A673 (cell line): ENCODE results near the gene MYH3. TPM values are rescaled to one million over a fixed set of nuclear protein-coding genes. Genes with fewer than 3 reads are reported as not detected.

Experiments
- BruUV-seq: library from RNA; stranded (reverse); fragments of 400-500 nt; replicated peaks from 2 replicates; lab custom pipeline; 2021; lab: Mats Ljungman, UMichigan
- CTCF ChIA-PET: fragments of 300-600 bp; sonication (Branson Sonifier 250); formaldehyde crosslinking; loops from one replicate; lab custom pipeline; 2022; ENCODE audit warnings: antibody characterized with exemption; lab: Charles Lee
- POLR2A ChIA-PET: fragments of 300-600 bp; sonication (Branson Sonifier 250); formaldehyde crosslinking; loops from one replicate; lab custom pipeline; 2022; ENCODE audit warnings: antibody characterized with exemption; ENCODE audit not compliant: low non-redundant PET; lab: Charles Lee
- DNase-seq: peaks from one replicate; pipeline ENCODE4 v3.0.0-alpha.2; 2015; ENCODE audit warnings: low spot score
- H3K27ac ChIP-seq: fragments of 200-600 bp; sonication (generic); 2 replicates; pipeline ENCODE4 v1.5.1; 2016; ENCODE audit warnings: mixed run types, low read depth, mild to moderate bottlenecking, mixed read lengths, antibody characterized with exemption, low read length; ENCODE audit not compliant: poor library complexity, severe bottlenecking
- H3K27me3 ChIP-seq: fragments of 200-600 bp; sonication (generic); replicated peaks from 2 replicates; pipeline ENCODE4 v1.6.1; 2017; ENCODE audit warnings: mixed run types, low read depth, mild to moderate bottlenecking, mixed read lengths, antibody characterized with exemption, low read length; ENCODE audit not compliant: insufficient read depth, poor library complexity
- H3K36me3 ChIP-seq: fragments of 200-600 bp; sonication (generic); 2 replicates; pipeline ENCODE4 v1.6.1; 2016; ENCODE audit warnings: mixed run types, mild to moderate bottlenecking, mixed read lengths, antibody characterized with exemption, low read length; ENCODE audit not compliant: insufficient read depth, poor library complexity, severe bottlenecking
- H3K4me1 ChIP-seq: fragments of 200-600 bp; sonication (generic); 2 replicates; pipeline ENCODE4 v1.6.1; 2017; ENCODE audit warnings: mixed run types, mild to moderate bottlenecking, mixed read lengths, antibody characterized with exemption, low read length; ENCODE audit not compliant: insufficient read depth, poor library complexity, severe bottlenecking
- H3K4me3 ChIP-seq: fragments of 200-600 bp; sonication (generic); 2 replicates; pipeline ENCODE4 v1.5.1; 2016; ENCODE audit warnings: low read depth, mixed run types, mild to moderate bottlenecking, mixed read lengths, low read length; ENCODE audit not compliant: poor library complexity, severe bottlenecking
- H3K9me3 ChIP-seq: fragments of 200-600 bp; sonication (generic); 2 replicates; pipeline ENCODE4 v1.6.1; 2016; ENCODE audit warnings: mixed run types, low read depth, mild to moderate bottlenecking, mixed read lengths, antibody characterized with exemption, low read length; ENCODE audit not compliant: poor library complexity, severe bottlenecking
- EZH2 ChIP-seq: fragments of 200-600 bp; sonication (generic); IDR thresholded peaks from 2 replicates; pipeline ENCODE4 v1.6.1; 2017; ENCODE audit warnings: borderline replicate concordance, low read depth, mild to moderate bottlenecking, mixed read lengths, antibody characterized with exemption, low read length; ENCODE audit not compliant: poor library complexity, severe bottlenecking
- intact Hi-C: fragments of 100-400 bp; cut with micrococcal nuclease; formaldehyde crosslinking; loops from one replicate; pipeline ENCODE4 v1.10.0; 2022; ENCODE audit not compliant: unreplicated experiment
- total RNA-seq: library from RNA; stranded (reverse); gene quantifications from 2 replicates; pipeline ENCODE4 v1.2.3, GENCODE V29; 2021
- TF ChIP-seq, protein P1 (sequence below): fragments of 300-800, 200-600 bp; sonication (generic); conservative IDR thresholded peaks from 2 replicates; pipeline ENCODE4 v1.5.1; 2017; ENCODE audit warnings: low read depth, mild to moderate bottlenecking, antibody characterized with exemption, low read length, moderate library complexity, mixed read lengths

MYH3 gene
- total RNA-seq, 1 experiment from 2014 or later: 3.2 TPM

GRCh38 chr17:10661437-10661836 lies 4.3 kb upstream of the MYH3 start:
- H3K36me3 ChIP-seq: no peaks in the 10 kb centered on the region
- H3K27me3 ChIP-seq: no peaks in the 10 kb centered on the region
- H3K27ac ChIP-seq: no peak overlapping the region
- ChIA-PET CTCF (no interaction called here), POLR2A (no interaction called here)
- H3K4me3 ChIP-seq: no peak overlapping the region
- no peak for DNase-seq
- no peaks in the 10 kb centered on the region for H3K9me3 ChIP-seq
- intact Hi-C loops: no loop called here
- no peaks in the 10 kb centered on the region for H3K4me1 ChIP-seq
- no TSS peak for BruUV-seq
- TF ChIP-seq EZH2: no peak
- TF ChIP-seq, protein P1, sequence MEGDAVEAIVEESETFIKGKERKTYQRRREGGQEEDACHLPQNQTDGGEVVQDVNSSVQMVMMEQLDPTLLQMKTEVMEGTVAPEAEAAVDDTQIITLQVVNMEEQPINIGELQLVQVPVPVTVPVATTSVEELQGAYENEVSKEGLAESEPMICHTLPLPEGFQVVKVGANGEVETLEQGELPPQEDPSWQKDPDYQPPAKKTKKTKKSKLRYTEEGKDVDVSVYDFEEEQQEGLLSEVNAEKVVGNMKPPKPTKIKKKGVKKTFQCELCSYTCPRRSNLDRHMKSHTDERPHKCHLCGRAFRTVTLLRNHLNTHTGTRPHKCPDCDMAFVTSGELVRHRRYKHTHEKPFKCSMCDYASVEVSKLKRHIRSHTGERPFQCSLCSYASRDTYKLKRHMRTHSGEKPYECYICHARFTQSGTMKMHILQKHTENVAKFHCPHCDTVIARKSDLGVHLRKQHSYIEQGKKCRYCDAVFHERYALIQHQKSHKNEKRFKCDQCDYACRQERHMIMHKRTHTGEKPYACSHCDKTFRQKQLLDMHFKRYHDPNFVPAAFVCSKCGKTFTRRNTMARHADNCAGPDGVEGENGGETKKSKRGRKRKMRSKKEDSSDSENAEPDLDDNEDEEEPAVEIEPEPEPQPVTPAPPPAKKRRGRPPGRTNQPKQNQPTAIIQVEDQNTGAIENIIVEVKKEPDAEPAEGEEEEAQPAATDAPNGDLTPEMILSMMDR: no peak

GRCh38 chr17:10657879-10658278 lies 770 bp upstream of the MYH3 start:
- no TSS peak for BruUV-seq
- CTCF ChIA-PET: no interaction called here
- H3K27ac ChIP-seq: no peak overlapping the region
- H3K9me3 ChIP-seq: no peaks in the 10 kb centered on the region
- TF ChIP-seq EZH2: no peak
- TF ChIP-seq, protein P1: no peak
- DNase-seq: no peak
- intact Hi-C loops: no loop called here
- no peak overlapping the region for H3K4me3 ChIP-seq
- no peaks in the 10 kb centered on the region for H3K36me3 ChIP-seq
- no peaks in the 10 kb centered on the region for H3K27me3 ChIP-seq
- POLR2A ChIA-PET: no interaction called here
- no peaks in the 10 kb centered on the region for H3K4me1 ChIP-seq

- POLR2A ChIA-PET: no interaction called here
- intact Hi-C loops: no loop called here
- H3K4me1 ChIP-seq: no peaks in the 10 kb centered on the region
- no peaks in the 10 kb centered on the region for H3K27me3 ChIP-seq
- H3K9me3 ChIP-seq: no peaks in the 10 kb centered on the region
- no peak overlapping the region for H3K27ac ChIP-seq
- no peak overlapping the region for H3K4me3 ChIP-seq
- DNase-seq: no peak
- TF ChIP-seq, protein P1: no peak
- TF ChIP-seq EZH2: no peak
- H3K36me3 ChIP-seq: no peaks in the 10 kb centered on the region
- CTCF ChIA-PET: no interaction called here
- BruUV-seq: no TSS peak
These were observed 3.1 kb downstream of the MYH3 start for GRCh38 chr17:10653987-10654386.
